Endothelial cell of umbilical vein (primary cell): ENCODE results near the gene AAGAB.

ENCODE experiments used
- POLR2A ChIP-seq: IDR thresholded peaks from 2 replicates; pipeline ENCODE4 v1.6.1; 2012; ENCODE audit warnings: low read depth, mild to moderate bottlenecking, control low read depth, low read length
- TF ChIP-seq, protein P1 (sequence below), 2 donors: IDR thresholded peaks; 1 replicate in 1 of 2; 2 replicates in 1 of 2; pipeline ENCODE4 v1.5.1; 2011; ENCODE audit warnings: low read length in 2 of 2, mild to moderate bottlenecking in 2 of 2, moderate library complexity in 2 of 2, control low read depth in 1 of 2, inconsistent platforms in 1 of 2, low read depth in 1 of 2; ENCODE audit not compliant: insufficient read depth in 1 of 2; ENCODE audit errors: extremely low read depth in 1 of 2

DNA sequence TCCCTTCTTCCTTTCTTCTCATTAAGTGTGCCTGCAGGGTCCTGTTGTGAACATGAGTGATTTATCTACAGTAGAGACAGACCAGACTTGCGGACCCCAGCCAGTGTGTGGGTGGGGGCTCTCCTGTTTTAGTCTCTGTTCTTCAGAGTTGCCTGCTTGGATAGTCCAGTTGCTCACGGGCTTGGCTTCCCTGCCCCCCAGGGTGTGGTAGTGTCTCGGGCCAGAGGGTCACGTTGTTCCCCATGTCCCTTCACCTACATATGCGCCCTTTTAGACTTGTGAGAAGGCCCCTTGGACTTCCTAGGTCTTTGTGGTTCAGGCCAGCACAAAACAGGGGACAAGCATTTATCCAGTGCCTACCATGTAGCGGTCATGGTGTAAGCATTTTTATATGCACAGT is 85.8 kb downstream of the AAGAB start:
- TF ChIP-seq, protein P1, sequence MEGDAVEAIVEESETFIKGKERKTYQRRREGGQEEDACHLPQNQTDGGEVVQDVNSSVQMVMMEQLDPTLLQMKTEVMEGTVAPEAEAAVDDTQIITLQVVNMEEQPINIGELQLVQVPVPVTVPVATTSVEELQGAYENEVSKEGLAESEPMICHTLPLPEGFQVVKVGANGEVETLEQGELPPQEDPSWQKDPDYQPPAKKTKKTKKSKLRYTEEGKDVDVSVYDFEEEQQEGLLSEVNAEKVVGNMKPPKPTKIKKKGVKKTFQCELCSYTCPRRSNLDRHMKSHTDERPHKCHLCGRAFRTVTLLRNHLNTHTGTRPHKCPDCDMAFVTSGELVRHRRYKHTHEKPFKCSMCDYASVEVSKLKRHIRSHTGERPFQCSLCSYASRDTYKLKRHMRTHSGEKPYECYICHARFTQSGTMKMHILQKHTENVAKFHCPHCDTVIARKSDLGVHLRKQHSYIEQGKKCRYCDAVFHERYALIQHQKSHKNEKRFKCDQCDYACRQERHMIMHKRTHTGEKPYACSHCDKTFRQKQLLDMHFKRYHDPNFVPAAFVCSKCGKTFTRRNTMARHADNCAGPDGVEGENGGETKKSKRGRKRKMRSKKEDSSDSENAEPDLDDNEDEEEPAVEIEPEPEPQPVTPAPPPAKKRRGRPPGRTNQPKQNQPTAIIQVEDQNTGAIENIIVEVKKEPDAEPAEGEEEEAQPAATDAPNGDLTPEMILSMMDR (IDR thresholded peaks at IDR 0.05; ENCODE audit: extremely low read depth in 1 of 2, insufficient read depth in 1 of 2, low read depth in 1 of 2, low read length in 2 of 2): no peak
- TF ChIP-seq POLR2A: no peak
